ENCODE data around the gene APOL2.

- TF ChIP-seq POLR2AphosphoS5 (IDR thresholded peaks at IDR 0.05; ENCODE audit: low read depth, low read length) (no peak), TAF1 (IDR thresholded peaks at IDR 0.05; ENCODE audit: borderline replicate concordance, insufficient read depth, low read length) (no peak), SIN3A (IDR thresholded peaks at IDR 0.05; ENCODE audit: borderline replicate concordance, insufficient read depth, low read length) (no peak)
Observed at GRCh38 chr22:36193577-36193976, 45.8 kb downstream of the APOL2 start.

All from PFSK-1 (cell line).